ENCODE results near the gene NSMF.

Gene NSMF

DNA sequence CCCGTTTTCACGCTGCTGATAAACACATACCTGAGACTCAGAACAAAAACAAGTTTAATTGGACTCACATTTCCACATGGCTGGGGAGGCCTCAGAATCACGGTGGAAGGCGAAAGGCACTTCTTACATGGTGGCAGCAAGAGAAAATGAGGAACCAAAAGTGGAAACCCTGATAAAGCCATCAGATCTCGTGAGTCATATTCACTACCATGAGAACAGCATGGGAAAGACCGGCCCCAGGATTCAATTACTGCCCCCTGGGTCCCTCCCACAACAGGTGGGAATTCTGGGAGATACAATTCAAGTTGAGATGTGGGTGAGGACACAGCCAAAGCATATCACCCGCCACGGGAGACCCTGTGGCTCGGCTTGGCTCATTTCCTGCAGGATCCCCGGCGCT, 56.4 kb downstream of the NSMF start:
- TF ChIP-seq POLR2AphosphoS5 (IDR thresholded peaks at IDR 0.05; ENCODE audit: low read depth, low read length): no peak
- no peak for TF ChIP-seq PAX5 (IDR thresholded peaks at IDR 0.05; ENCODE audit: insufficient read depth, low read length, severe bottlenecking)
- TF ChIP-seq POLR2A (IDR thresholded peaks at IDR 0.05; ENCODE audit: low read depth, low read length): no peak
- no peak for TF ChIP-seq TAF1 (IDR thresholded peaks at IDR 0.05; ENCODE audit: low read depth, low read length)
- no peak for TF ChIP-seq POU2F2 (IDR thresholded peaks at IDR 0.05; ENCODE audit: low read depth, low read length)
- TF ChIP-seq SPI1 (IDR thresholded peaks at IDR 0.05; ENCODE audit: low read depth, low read length): no peak
- no peak for FAIRE-seq

GRCh38 chr9:137398561-137399468, 60.3 kb downstream of the NSMF start:
- TF ChIP-seq POU2F2 (IDR thresholded peaks at IDR 0.05; ENCODE audit: low read depth, low read length) (no peak), SPI1 (IDR thresholded peaks at IDR 0.05; ENCODE audit: low read depth, low read length) (no peak), POLR2A (IDR thresholded peaks at IDR 0.05; ENCODE audit: low read depth, low read length) (no peak), POLR2AphosphoS5 (IDR thresholded peaks at IDR 0.05; ENCODE audit: low read depth, low read length) (no peak), PAX5 (IDR thresholded peaks at IDR 0.05; ENCODE audit: insufficient read depth, low read length, severe bottlenecking) (no peak), TAF1 (IDR thresholded peaks at IDR 0.05; ENCODE audit: low read depth, low read length) (no peak)
- FAIRE-seq (peak; percentile 47), DNase-seq (ENCODE audit: insufficient read length, low spot score) (no peak)

More for the DNA sequence above, 56.4 kb downstream of the NSMF start:
- no peak for DNase-seq (ENCODE audit: insufficient read length, low spot score)

DNA sequence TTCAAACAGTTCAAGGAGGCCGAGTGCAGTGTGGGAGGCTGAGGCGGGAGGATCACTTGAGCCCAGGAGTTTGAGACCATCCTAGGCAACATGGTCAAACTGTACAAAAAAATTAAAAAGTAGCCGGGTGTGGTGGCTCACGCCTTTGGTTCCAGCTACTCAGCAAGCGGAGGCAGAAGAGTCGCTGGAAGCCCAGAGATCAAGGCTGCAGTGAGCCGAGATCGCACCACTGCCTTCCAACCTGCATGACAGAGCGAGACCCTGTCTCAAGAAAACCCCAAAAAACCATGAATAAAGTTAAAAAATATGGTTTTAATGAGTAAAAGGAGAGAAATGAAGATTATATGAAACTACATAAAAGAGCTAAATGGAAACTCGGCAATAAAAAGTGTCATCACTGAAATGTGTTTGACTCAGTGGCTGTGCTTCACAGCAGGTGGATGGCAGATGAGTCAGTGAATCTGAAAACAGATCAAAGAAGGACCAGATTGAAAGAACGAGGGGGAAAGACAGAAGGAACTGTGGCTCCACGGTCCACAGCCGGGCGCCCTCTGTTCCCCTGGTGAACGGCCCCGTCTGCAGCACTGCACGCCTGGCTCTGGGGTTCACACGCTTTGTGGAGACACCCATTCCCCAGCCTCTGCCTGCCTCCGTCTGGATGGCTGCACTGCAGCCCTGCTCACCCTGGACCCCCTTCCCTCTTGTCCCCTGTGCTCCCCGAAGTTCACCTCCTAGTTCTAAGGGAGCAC, 61.3 kb downstream of the NSMF start:
- TF ChIP-seq POLR2A (IDR thresholded peaks at IDR 0.05; ENCODE audit: low read depth, low read length) (no peak), SPI1 (IDR thresholded peaks at IDR 0.05; ENCODE audit: low read depth, low read length) (no peak), POLR2AphosphoS5 (IDR thresholded peaks at IDR 0.05; ENCODE audit: low read depth, low read length) (no peak), TAF1 (IDR thresholded peaks at IDR 0.05; ENCODE audit: low read depth, low read length) (no peak), POU2F2 (IDR thresholded peaks at IDR 0.05; ENCODE audit: low read depth, low read length) (no peak), PAX5 (IDR thresholded peaks at IDR 0.05; ENCODE audit: insufficient read depth, low read length, severe bottlenecking) (no peak)
- no peak for FAIRE-seq
- DNase-seq (ENCODE audit: insufficient read length, low spot score): no peak

All from GM12891 (cell line).